ENCODE data around the gene FKBP8.

The FKBP8 gene

GRCh38 chr19:18558604-18559003 lies 15.2 kb upstream of the FKBP8 start:
- Histone ChIP-seq H3K27me3 (ENCODE audit: insufficient read depth, poor library complexity, severe bottlenecking) (no peaks in the 10 kb centered on the region), H3K4me3 (replicated peaks; ENCODE audit: insufficient read depth, low read length) (peak overlapping the region; percentile 91), H3K27ac (replicated peaks) (peak overlapping the region; percentile 68)
- TF ChIP-seq POLR2AphosphoS5 (IDR thresholded peaks at IDR 0.05; ENCODE audit: low read depth) (no peak), SPI1 (IDR thresholded peaks at IDR 0.05; ENCODE audit: borderline replicate concordance, low read depth) (peak; percentile 24; the same call in 1 of the 2 replicates)
- peak in 1 of 2 experiments; percentile 27 for DNase-seq (ENCODE audit: low read depth in 1 of 2, low spot score in 1 of 2)

GRCh38 chr19:18558202-18558555 lies 14.8 kb upstream of the FKBP8 start:
- TF ChIP-seq REST (IDR thresholded peaks at IDR 0.05; ENCODE audit: insufficient replicate concordance, low read depth) (no peak), POLR2AphosphoS5 (IDR thresholded peaks at IDR 0.05; ENCODE audit: low read depth) (no peak), SPI1 (IDR thresholded peaks at IDR 0.05; ENCODE audit: borderline replicate concordance, low read depth) (no peak), CTCF (IDR thresholded peaks at IDR 0.05; ENCODE audit: insufficient read depth, low read length) (no peak), GABPA (IDR thresholded peaks at IDR 0.05; ENCODE audit: low read depth) (no peak)
- DNase-seq (ENCODE audit: low read depth in 1 of 2, low spot score in 1 of 2) = no peak
- Histone ChIP-seq H3K4me3 (replicated peaks; ENCODE audit: insufficient read depth, low read length) (peak overlapping the region; percentile 91), H3K27me3 (ENCODE audit: insufficient read depth, poor library complexity, severe bottlenecking) (no peaks in the 10 kb centered on the region), H3K27ac (replicated peaks) (peak overlapping the region; percentile 68)

GRCh38 chr19:18557411-18558201 lies 14.2 kb upstream of the FKBP8 start, which contains the start of gene KXD1:
TSS of gene KXD1 (plus strand) at chr19:18557870. CDS start at chr19:18562057, 4,187 bp downstream.
- no peaks in the 10 kb centered on the region for H3K27me3 ChIP-seq (ENCODE audit: insufficient read depth, poor library complexity, severe bottlenecking)
- DNase-seq (ENCODE audit: low read depth in 1 of 2, low spot score in 1 of 2) = peak; percentile 97 to 100
- TF ChIP-seq SPI1 (IDR thresholded peaks at IDR 0.05; ENCODE audit: borderline replicate concordance, low read depth) = peak; percentile 28; the same call in 1 of the 2 replicates
- no peak for TF ChIP-seq REST (IDR thresholded peaks at IDR 0.05; ENCODE audit: insufficient replicate concordance, low read depth)
- peak; percentile 85 for TF ChIP-seq POLR2AphosphoS5 (IDR thresholded peaks at IDR 0.05; ENCODE audit: low read depth)
- peak within 1 kb of the TSS; percentile 68 for H3K27ac ChIP-seq (replicated peaks)
- H3K4me3 ChIP-seq (replicated peaks; ENCODE audit: insufficient read depth, low read length) = peak within 1 kb of the TSS; percentile 91

- TF ChIP-seq REST (IDR thresholded peaks at IDR 0.05; ENCODE audit: insufficient replicate concordance, low read depth) (no peak), CTCF (IDR thresholded peaks at IDR 0.05; ENCODE audit: insufficient read depth, low read length) (no peak), SPI1 (IDR thresholded peaks at IDR 0.05; ENCODE audit: borderline replicate concordance, low read depth) (no peak), GABPA (IDR thresholded peaks at IDR 0.05; ENCODE audit: low read depth) (no peak), POLR2AphosphoS5 (IDR thresholded peaks at IDR 0.05; ENCODE audit: low read depth) (no peak)
- H3K27me3 ChIP-seq (ENCODE audit: insufficient read depth, poor library complexity, severe bottlenecking) = no peaks in the 10 kb centered on the region
- H3K4me3 ChIP-seq (replicated peaks; ENCODE audit: insufficient read depth, low read length) = no peak overlapping the region
- no peak for DNase-seq (ENCODE audit: low read depth in 1 of 2, low spot score in 1 of 2)
- H3K27ac ChIP-seq (replicated peaks) = no peak overlapping the region
Observed at GRCh38 chr19:18551631-18552030, 8.3 kb upstream of the FKBP8 start.

All from HL-60 (cell line).